Suprapubic skin (tissue), 4 donors: Measurements from ENCODE around the gene RBM28.

Source experiments
- CTCF ChIP-seq, 2 donors: fragments of 200-600 bp in 1 of 2; fragments of 450-650 bp in 1 of 2; sonication (generic) in 1 of 2; IDR thresholded peaks; one replicate each; pipeline ENCODE4 v1.5.1; 2016 to 2019; ENCODE audit warnings: antibody characterized with exemption in 2 of 2, mild to moderate bottlenecking in 1 of 2, moderate library complexity in 1 of 2
- POLR2A ChIP-seq, 2 donors: fragments of 450-650 bp; IDR thresholded peaks; one replicate each; pipeline ENCODE4 v1.6.1; 2017; ENCODE audit warnings: antibody characterized with exemption in 2 of 2, mild to moderate bottlenecking in 2 of 2, moderate library complexity in 2 of 2
- POLR2AphosphoS5 ChIP-seq, 3 donors: sonication (generic); formaldehyde crosslinking; IDR thresholded peaks; one replicate each; pipeline ENCODE4 v1.6.1; 2017; ENCODE audit warnings: antibody characterized with exemption in 3 of 3

- TF ChIP-seq CTCF (IDR thresholded peaks at IDR 0.05) (no peak), POLR2AphosphoS5 (IDR thresholded peaks at IDR 0.05) (no peak), POLR2A (IDR thresholded peaks at IDR 0.05) (no peak)
Observed at GRCh38 chr7:128391805-128392204, 48.1 kb upstream of the RBM28 start.
